IgD-negative memory B cell (primary cell): ENCODE results near the gene SOHLH1. TPM values are rescaled to one million over a fixed set of nuclear protein-coding genes. Genes with fewer than 3 reads are reported as not detected.

ENCODE experiments used
- H3K27ac Mint-ChIP-seq, 3 donors: one replicate each; pipeline ENCODE4 v1.8.0; 2020 to 2022; ENCODE audit warnings: mild to moderate bottlenecking in 3 of 3, mixed read lengths in 3 of 3, moderate library complexity in 1 of 3
- H3K27me3 Mint-ChIP-seq: one replicate; pipeline ENCODE4 v1.8.0; 2021; ENCODE audit warnings: mixed read lengths
- H3K36me3 Mint-ChIP-seq: one replicate; pipeline ENCODE4 v1.8.0; 2020; ENCODE audit warnings: mild to moderate bottlenecking, mixed read lengths
- H3K4me1 Mint-ChIP-seq, 3 donors: one replicate each; pipeline ENCODE4 v1.8.0; 2020 to 2022; ENCODE audit warnings: mixed read lengths in 3 of 3, mild to moderate bottlenecking in 1 of 3
- H3K4me3 Mint-ChIP-seq, 4 donors: one replicate each; pipeline ENCODE4 v1.8.0; 2020 to 2022; ENCODE audit warnings: mild to moderate bottlenecking in 4 of 4, mixed read lengths in 4 of 4, moderate library complexity in 3 of 4
- H3K9me3 Mint-ChIP-seq, 3 donors: one replicate each; pipeline ENCODE4 v1.8.0; 2020 to 2021; ENCODE audit warnings: mixed read lengths in 3 of 3, mild to moderate bottlenecking in 1 of 3
- polyA plus RNA-seq: library from polyadenylated mRNA; unstranded; fragments of 300-500 nt; fragmentation: Illumina TruSeq; gene quantifications from one replicate; pipeline ENCODE4 v1.2.3, GENCODE V29; 2021

Gene SOHLH1
- polyA plus RNA-seq, 1 donor from 2014 or later: not detected

- no peaks in the 10 kb centered on the region for H3K36me3 Mint-ChIP-seq
- H3K27me3 Mint-ChIP-seq: peaks cover 6% of the 10 kb centered on the region
- H3K4me3 Mint-ChIP-seq: no peak overlapping the region
- peaks cover 0 to 7% (median 5%) of the 10 kb centered on the region in 3 donors for H3K9me3 Mint-ChIP-seq
- H3K27ac Mint-ChIP-seq: no peak overlapping the region
- no peaks in the 10 kb centered on the region for H3K4me1 Mint-ChIP-seq
Observed at GRCh38 chr9:135736979-135737839, 37.9 kb upstream of the SOHLH1 start.

GRCh38 chr9:135736272-135736978, 37.1 kb upstream of the SOHLH1 start:
- Mint-ChIP-seq H3K27me3 (peaks cover 6% of the 10 kb centered on the region), H3K9me3 (peaks cover 1 to 13% (median 9%) of the 10 kb centered on the region in 3 donors), H3K4me1 (no peaks in the 10 kb centered on the region), H3K4me3 (no peak overlapping the region), H3K36me3 (no peaks in the 10 kb centered on the region), H3K27ac (no peak overlapping the region)

- H3K36me3 Mint-ChIP-seq: no peaks in the 10 kb centered on the region
- H3K27me3 Mint-ChIP-seq: peaks cover 6% of the 10 kb centered on the region
- no peak overlapping the region for H3K27ac Mint-ChIP-seq
- H3K4me3 Mint-ChIP-seq: peak overlapping the region in 1 of 4 donors; percentile 61
- peaks cover 5 to 18% (median 13%) of the 10 kb centered on the region in 3 donors for H3K9me3 Mint-ChIP-seq
- no peaks in the 10 kb centered on the region for H3K4me1 Mint-ChIP-seq
Observed at GRCh38 chr9:135734616-135735144, 35.4 kb upstream of the SOHLH1 start.

GRCh38 chr9:135732569-135733257, 33.4 kb upstream of the SOHLH1 start:
- no peak overlapping the region for H3K4me3 Mint-ChIP-seq
- peaks cover 5 to 18% (median 13%) of the 10 kb centered on the region in 3 donors for H3K9me3 Mint-ChIP-seq
- H3K27ac Mint-ChIP-seq: no peak overlapping the region
- peaks cover 4% of the 10 kb centered on the region for H3K27me3 Mint-ChIP-seq
- H3K36me3 Mint-ChIP-seq: no peaks in the 10 kb centered on the region
- no peaks in the 10 kb centered on the region for H3K4me1 Mint-ChIP-seq

- peaks cover 5 to 18% (median 13%) of the 10 kb centered on the region in 3 donors for H3K9me3 Mint-ChIP-seq
- peak overlapping the region in 1 of 4 donors; percentile 77 for H3K4me3 Mint-ChIP-seq
- H3K4me1 Mint-ChIP-seq: no peaks in the 10 kb centered on the region
- H3K27me3 Mint-ChIP-seq: no peaks in the 10 kb centered on the region
- no peak overlapping the region for H3K27ac Mint-ChIP-seq
- no peaks in the 10 kb centered on the region for H3K36me3 Mint-ChIP-seq
Observed at GRCh38 chr9:135731454-135731853, 32.2 kb upstream of the SOHLH1 start.

GRCh38 chr9:135729480-135729879, 30.2 kb upstream of the SOHLH1 start:
- H3K4me1 Mint-ChIP-seq: no peaks in the 10 kb centered on the region
- H3K4me3 Mint-ChIP-seq: no peak overlapping the region
- H3K9me3 Mint-ChIP-seq: peaks cover 5 to 18% (median 13%) of the 10 kb centered on the region in 3 donors
- H3K27me3 Mint-ChIP-seq: no peaks in the 10 kb centered on the region
- H3K36me3 Mint-ChIP-seq: no peaks in the 10 kb centered on the region
- H3K27ac Mint-ChIP-seq: no peak overlapping the region

- Mint-ChIP-seq H3K9me3 (peaks cover 5 to 18% (median 9%) of the 10 kb centered on the region in 3 donors), H3K4me1 (no peaks in the 10 kb centered on the region), H3K36me3 (no peaks in the 10 kb centered on the region), H3K27me3 (no peaks in the 10 kb centered on the region), H3K27ac (no peak overlapping the region), H3K4me3 (no peak overlapping the region)
Observed at GRCh38 chr9:135728436-135729110, 29.3 kb upstream of the SOHLH1 start.

GRCh38 chr9:135727257-135727875, 28.1 kb upstream of the SOHLH1 start:
- H3K27me3 Mint-ChIP-seq: no peaks in the 10 kb centered on the region
- H3K36me3 Mint-ChIP-seq: no peaks in the 10 kb centered on the region
- peak overlapping the region in 1 of 4 donors; percentile 13 for H3K4me3 Mint-ChIP-seq
- H3K9me3 Mint-ChIP-seq: peaks cover 5 to 14% (median 7%) of the 10 kb centered on the region in 3 donors
- no peaks in the 10 kb centered on the region for H3K4me1 Mint-ChIP-seq
- no peak overlapping the region for H3K27ac Mint-ChIP-seq

- Mint-ChIP-seq H3K27me3 (no peaks in the 10 kb centered on the region), H3K27ac (no peak overlapping the region), H3K9me3 (peaks cover 0 to 8% (median 2%) of the 10 kb centered on the region in 3 donors), H3K4me3 (no peak overlapping the region), H3K36me3 (no peaks in the 10 kb centered on the region), H3K4me1 (no peaks in the 10 kb centered on the region)
Observed at GRCh38 chr9:135726138-135726853, 27.0 kb upstream of the SOHLH1 start.

GRCh38 chr9:135724186-135724787, 25.0 kb upstream of the SOHLH1 start:
- Mint-ChIP-seq H3K36me3 (no peaks in the 10 kb centered on the region), H3K4me3 (no peak overlapping the region), H3K4me1 (no peaks in the 10 kb centered on the region), H3K9me3 (no peaks in the 10 kb centered on the region), H3K27me3 (no peaks in the 10 kb centered on the region), H3K27ac (no peak overlapping the region)

- Mint-ChIP-seq H3K27me3 (no peaks in the 10 kb centered on the region), H3K4me1 (no peaks in the 10 kb centered on the region), H3K27ac (no peak overlapping the region), H3K36me3 (no peaks in the 10 kb centered on the region), H3K4me3 (no peak overlapping the region), H3K9me3 (no peaks in the 10 kb centered on the region)
Observed at GRCh38 chr9:135722365-135722764, 23.1 kb upstream of the SOHLH1 start.

- Mint-ChIP-seq H3K36me3 (no peaks in the 10 kb centered on the region), H3K9me3 (peaks cover 0 to 2% (median 0%) of the 10 kb centered on the region in 3 donors), H3K4me1 (no peaks in the 10 kb centered on the region), H3K27me3 (peaks cover 14% of the 10 kb centered on the region), H3K27ac (no peak overlapping the region), H3K4me3 (no peak overlapping the region)
Observed at GRCh38 chr9:135719472-135719871, 20.2 kb upstream of the SOHLH1 start.

- Mint-ChIP-seq H3K4me3 (no peak overlapping the region), H3K27me3 (peaks cover 16% of the 10 kb centered on the region), H3K36me3 (no peaks in the 10 kb centered on the region), H3K27ac (no peak overlapping the region), H3K9me3 (peaks cover 0 to 2% (median 0%) of the 10 kb centered on the region in 3 donors), H3K4me1 (no peaks in the 10 kb centered on the region)
Observed at GRCh38 chr9:135718616-135719015, 19.3 kb upstream of the SOHLH1 start.
